Posterior vena cava (tissue), 2 donors: ENCODE data around the gene ZNF20. TPM values are rescaled to one million over a fixed set of nuclear protein-coding genes. Genes with fewer than 3 reads are reported as not detected.
A peak's percentile ranks its signal among the peaks of the same experiment; 100 is the strongest.

Experiments used
- DNase-seq: peaks from one replicate; pipeline ENCODE4 v3.0.0-alpha.2; 2020; ENCODE audit warnings: low spot score
- intact Hi-C, 2 donors: fragments of 100-400 bp; cut with DNase I; formaldehyde crosslinking; loops; one replicate each; pipeline versions ENCODE4 v1.14.1 to v1.14.2; 2022 to 2023
- long read RNA-seq, 2 donors: library from polyadenylated mRNA; unstranded; transcript quantifications; one replicate each; pipeline ENCODE4 v2.0.0, GENCODE V29; 2020 to 2021
- total RNA-seq, 2 donors: library from RNA; stranded (reverse); fragmentation: NEBNext Ultra II Directional; extraction: Animal tissue kit (Norgen Biotek cat#: 25700); gene quantifications; one replicate each; pipeline ENCODE4 v1.2.1, GENCODE V29; 2021
- donor health status: DM: yes; HTN: yes; CAD: no.
- donor health status: DM: yes; HTN: yes; CAD: no.

Gene ZNF20
- 1 to 10 TPM; 1.0 to 3.2 TPM for total RNA-seq
- long read RNA-seq, donor 1, partial matches to known transcripts: 0 of 1 reads
- long read RNA-seq, donor 1, other reads (novel, unspliced or antisense): 1 of 1 reads
- long read RNA-seq, donor 2, partial matches to known transcripts: 0 of 3 reads
- long read RNA-seq, donor 2, other reads (novel, unspliced or antisense): 0 of 3 reads

- intact Hi-C loops: loop anchor here (2.0 to 5.0 kb wide), 3 partner anchors 78 to 178 kb away; partner anchors contain the start of gene ZNF844 (in 1 of the 2)
- peak; percentile 99 for DNase-seq
These were observed at the start of gene ZNF20 for GRCh38 chr19:12139885-12140544. TSS of gene ZNF20 (minus strand) at chr19:12140350. CDS start at chr19:12140182, 168 bp downstream.

GRCh38 chr19:12187625-12188024, 47.5 kb upstream of the ZNF20 start:
- intact Hi-C loops: no loop called here
- no peak for DNase-seq

GRCh38 chr19:12180377-12180776, 40.2 kb upstream of the ZNF20 start:
- DNase-seq: no peak
- intact Hi-C loops: no loop called here

GRCh38 chr19:12166626-12167025, 26.5 kb upstream of the ZNF20 start:
- DNase-seq: no peak
- intact Hi-C loops: no loop called here

GRCh38 chr19:12163826-12164225, 23.7 kb upstream of the ZNF20 start:
- intact Hi-C loops: no loop called here
- DNase-seq: no peak

- DNase-seq: peak; percentile 98
- intact Hi-C loops: no loop called here
These were observed 23.0 kb upstream of the ZNF20 start, which contains the start of gene ZNF136 for GRCh38 chr19:12162882-12163806. TSS of gene ZNF136 (plus strand) at chr19:12163096. CDS start at chr19:12163204, 108 bp downstream.

GRCh38 chr19:12162513-12162881, 22.3 kb upstream of the ZNF20 start:
- intact Hi-C loops: no loop called here
- no peak for DNase-seq

- no peak for DNase-seq
- intact Hi-C loops: no loop called here
These were observed 19.7 kb upstream of the ZNF20 start for GRCh38 chr19:12159773-12160414.

- peak; percentile 94 for DNase-seq
- intact Hi-C loops: no loop called here
These were observed 16.3 kb upstream of the ZNF20 start, which contains the start of gene ZNF625 for GRCh38 chr19:12156223-12157058. TSS of gene ZNF625 (minus strand) at chr19:12156734. CDS start at chr19:12156558, 176 bp downstream.

- DNase-seq: no peak
- intact Hi-C loops: no loop called here
These were observed 15.2 kb upstream of the ZNF20 start for GRCh38 chr19:12155324-12155860.

GRCh38 chr19:12145348-12145747, 5.2 kb upstream of the ZNF20 start:
- intact Hi-C loops: no loop called here

GRCh38 chr19:12141405-12141736, 1.2 kb upstream of the ZNF20 start:
- no peak for DNase-seq
- intact Hi-C loops: loop anchor here (2.0 to 5.0 kb wide), 3 partner anchors 79 to 179 kb away; partner anchors contain the start of gene ZNF844 (in 1 of the 2)

More at GRCh38 chr19:12145348-12145747, 5.2 kb upstream of the ZNF20 start:
- no peak for DNase-seq

GRCh38 chr19:12140545-12141404, 625 bp upstream of the ZNF20 start:
- DNase-seq: peak; percentile 97

GRCh38 chr19:12139269-12139668, 881 bp downstream of the ZNF20 start:
- intact Hi-C loops: no loop called here
- DNase-seq: no peak

More at GRCh38 chr19:12140545-12141404, 625 bp upstream of the ZNF20 start:
- intact Hi-C loops: loop anchor here (2.0 to 5.0 kb wide), 3 partner anchors 78 to 178 kb away; partner anchors contain the start of gene ZNF844 (in 1 of the 2)

- intact Hi-C loops: no loop called here
These were observed 2.8 kb downstream of the ZNF20 start for GRCh38 chr19:12137221-12137940.

GRCh38 chr19:12133069-12133468, 7.1 kb downstream of the ZNF20 start:
- intact Hi-C loops: loop anchor here in 1 of 2 donors (5.0 kb wide), 1 partner anchor 61 kb away; no protein-coding TSS in a partner anchor

More at GRCh38 chr19:12137221-12137940, 2.8 kb downstream of the ZNF20 start:
- no peak for DNase-seq

More at GRCh38 chr19:12133069-12133468, 7.1 kb downstream of the ZNF20 start:
- no peak for DNase-seq
